HepG2 (cell line): Measurements from ENCODE around the gene FRAS1.

Experiments
- MAFG ChIP-seq: sonication (generic); formaldehyde crosslinking; IDR thresholded peaks from 2 replicates; pipeline ENCODE4 v1.5.1; 2020; ENCODE audit warnings: mild to moderate bottlenecking, missing genetic modification reagents
- NFE2L1 ChIP-seq: sonication (generic); formaldehyde crosslinking; IDR thresholded peaks from 2 replicates; pipeline ENCODE4 v1.4.0; 2020; ENCODE audit warnings: missing genetic modification reagents, mild to moderate bottlenecking, borderline replicate concordance
- NR2F2 ChIP-seq: IDR thresholded peaks from 2 replicates; pipeline ENCODE4 v1.6.1; 2012; ENCODE audit warnings: low read depth, inconsistent platforms, borderline replicate concordance
- ZFP41 ChIP-seq: sonication (generic); formaldehyde crosslinking; IDR thresholded peaks from 2 replicates; pipeline ENCODE4 v1.4.0; 2020; ENCODE audit warnings: mild to moderate bottlenecking, missing genetic modification reagents, borderline replicate concordance
- ZNF143 ChIP-seq: sonication (generic); formaldehyde crosslinking; IDR thresholded peaks from 2 replicates; pipeline ENCODE4 v1.4.0; 2020; ENCODE audit warnings: missing genetic modification reagents
- TF ChIP-seq, protein P1 (sequence below): sonication (generic); formaldehyde crosslinking; IDR thresholded peaks from 2 replicates; pipeline ENCODE4 v1.5.0; 2020; ENCODE audit warnings: mild to moderate bottlenecking, missing genetic modification reagents, moderate library complexity

DNA sequence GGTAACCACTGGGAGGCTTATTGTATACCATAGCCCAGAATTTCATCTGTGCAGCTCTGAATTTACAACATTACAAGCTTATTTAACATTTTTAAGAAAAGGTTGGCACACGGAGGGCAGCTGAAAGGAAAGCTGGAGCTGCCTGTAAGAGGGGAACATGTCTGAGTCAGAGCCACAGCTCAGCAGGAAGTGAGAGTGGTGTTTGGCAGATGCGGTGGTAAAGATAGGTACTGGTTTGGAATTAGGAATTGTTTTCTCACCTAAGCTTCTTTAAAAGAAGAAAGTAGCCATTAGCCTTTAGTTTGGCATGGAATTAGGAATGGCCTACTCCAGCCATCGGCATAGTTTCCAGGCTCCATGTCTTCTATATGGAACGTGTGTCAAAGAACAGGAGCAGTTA is 321.9 kb downstream of the FRAS1 start:
- TF ChIP-seq NFE2L1 (CRISPR knock-in tag) (no peak), NR2F2 (no peak), MAFG (CRISPR knock-in tag) (no peak), ZFP41 (CRISPR knock-in tag) (no peak), ZNF143 (CRISPR knock-in tag) (no peak)
- TF ChIP-seq, protein P1, sequence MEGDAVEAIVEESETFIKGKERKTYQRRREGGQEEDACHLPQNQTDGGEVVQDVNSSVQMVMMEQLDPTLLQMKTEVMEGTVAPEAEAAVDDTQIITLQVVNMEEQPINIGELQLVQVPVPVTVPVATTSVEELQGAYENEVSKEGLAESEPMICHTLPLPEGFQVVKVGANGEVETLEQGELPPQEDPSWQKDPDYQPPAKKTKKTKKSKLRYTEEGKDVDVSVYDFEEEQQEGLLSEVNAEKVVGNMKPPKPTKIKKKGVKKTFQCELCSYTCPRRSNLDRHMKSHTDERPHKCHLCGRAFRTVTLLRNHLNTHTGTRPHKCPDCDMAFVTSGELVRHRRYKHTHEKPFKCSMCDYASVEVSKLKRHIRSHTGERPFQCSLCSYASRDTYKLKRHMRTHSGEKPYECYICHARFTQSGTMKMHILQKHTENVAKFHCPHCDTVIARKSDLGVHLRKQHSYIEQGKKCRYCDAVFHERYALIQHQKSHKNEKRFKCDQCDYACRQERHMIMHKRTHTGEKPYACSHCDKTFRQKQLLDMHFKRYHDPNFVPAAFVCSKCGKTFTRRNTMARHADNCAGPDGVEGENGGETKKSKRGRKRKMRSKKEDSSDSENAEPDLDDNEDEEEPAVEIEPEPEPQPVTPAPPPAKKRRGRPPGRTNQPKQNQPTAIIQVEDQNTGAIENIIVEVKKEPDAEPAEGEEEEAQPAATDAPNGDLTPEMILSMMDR: no peak
